Measurements from ENCODE around the gene MAP9. TPM values are rescaled to one million over a fixed set of nuclear protein-coding genes. Genes with fewer than 3 reads are reported as not detected.

MAP9 gene
- total and polyA plus RNA-seq, 8 donors = 2.7 to 10.1 (median 6.2) TPM

DNA sequence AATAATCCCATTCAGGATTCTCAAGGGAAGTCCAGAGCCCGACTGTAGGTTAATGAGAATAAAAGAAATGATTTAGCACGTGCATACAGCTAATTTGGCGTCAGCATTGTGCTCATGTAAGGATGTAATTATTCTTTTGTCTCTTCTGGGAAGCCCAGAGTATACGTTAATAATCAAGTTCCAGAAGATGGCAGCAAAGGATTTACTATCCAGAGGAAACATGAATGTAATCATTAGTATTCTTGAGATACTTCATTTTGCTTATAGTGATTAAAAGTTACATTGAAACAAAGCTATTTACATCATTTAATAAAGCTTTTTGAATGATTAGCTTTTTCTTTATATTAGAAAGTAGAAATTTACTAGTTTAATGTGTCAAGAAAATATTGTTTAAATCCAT lies 27.1 kb upstream of the MAP9 start:
- Histone ChIP-seq H3K36me3 (no peaks in the 10 kb centered on the region), H3K4me3 (no peak overlapping the region), H3K4me1 (no peaks in the 10 kb centered on the region), H3K27me3 (no peaks in the 10 kb centered on the region), H3K27ac (no peak overlapping the region), H3K9me3 (no peaks in the 10 kb centered on the region)
- TF ChIP-seq, protein P1, sequence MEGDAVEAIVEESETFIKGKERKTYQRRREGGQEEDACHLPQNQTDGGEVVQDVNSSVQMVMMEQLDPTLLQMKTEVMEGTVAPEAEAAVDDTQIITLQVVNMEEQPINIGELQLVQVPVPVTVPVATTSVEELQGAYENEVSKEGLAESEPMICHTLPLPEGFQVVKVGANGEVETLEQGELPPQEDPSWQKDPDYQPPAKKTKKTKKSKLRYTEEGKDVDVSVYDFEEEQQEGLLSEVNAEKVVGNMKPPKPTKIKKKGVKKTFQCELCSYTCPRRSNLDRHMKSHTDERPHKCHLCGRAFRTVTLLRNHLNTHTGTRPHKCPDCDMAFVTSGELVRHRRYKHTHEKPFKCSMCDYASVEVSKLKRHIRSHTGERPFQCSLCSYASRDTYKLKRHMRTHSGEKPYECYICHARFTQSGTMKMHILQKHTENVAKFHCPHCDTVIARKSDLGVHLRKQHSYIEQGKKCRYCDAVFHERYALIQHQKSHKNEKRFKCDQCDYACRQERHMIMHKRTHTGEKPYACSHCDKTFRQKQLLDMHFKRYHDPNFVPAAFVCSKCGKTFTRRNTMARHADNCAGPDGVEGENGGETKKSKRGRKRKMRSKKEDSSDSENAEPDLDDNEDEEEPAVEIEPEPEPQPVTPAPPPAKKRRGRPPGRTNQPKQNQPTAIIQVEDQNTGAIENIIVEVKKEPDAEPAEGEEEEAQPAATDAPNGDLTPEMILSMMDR (IDR thresholded peaks at IDR 0.05) = peak in 1 of 4 donors; percentile 8
- WGBS, 2 donors = 3 to 6% methylated on average over 4 of the region's 4 CpGs
- intact Hi-C loops (cut with DNase I) = no loop called here
- FAIRE-seq (no peak), ATAC-seq (peak in 3 of 4 donors; percentile 63 to 71 (median 64)), DNase-seq (no peak)

DNA sequence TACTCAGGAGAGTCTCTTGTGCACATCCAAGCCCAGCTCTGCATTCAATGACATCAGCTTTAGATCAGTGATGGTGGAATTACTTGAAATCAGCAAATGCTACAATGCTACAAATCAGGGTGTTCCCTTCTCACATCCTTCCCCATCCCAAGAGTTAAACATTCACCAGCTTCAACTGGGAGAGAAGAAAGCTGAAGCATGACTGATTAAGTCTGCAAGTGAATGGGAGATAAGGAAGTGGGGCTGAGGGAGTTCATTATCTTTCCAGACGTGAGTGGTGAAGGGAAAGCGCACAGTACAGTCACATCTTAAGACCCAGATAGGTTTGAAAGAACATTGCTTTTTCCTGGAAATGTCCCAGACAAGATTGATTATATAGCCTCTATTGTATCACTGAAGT lies 26.2 kb upstream of the MAP9 start:
- WGBS, 2 donors = 12 to 20% methylated on average over 2 of the region's 2 CpGs
- no peaks in the 10 kb centered on the region for H3K36me3 ChIP-seq
- DNase-seq = no peak
- TF ChIP-seq, protein P1 (IDR thresholded peaks at IDR 0.05) = no peak
- H3K27me3 ChIP-seq = no peaks in the 10 kb centered on the region
- H3K9me3 ChIP-seq = no peaks in the 10 kb centered on the region
- H3K4me1 ChIP-seq = no peaks in the 10 kb centered on the region
- no peak overlapping the region for H3K27ac ChIP-seq
- H3K4me3 ChIP-seq = no peak overlapping the region
- peak in 1 of 4 donors; percentile 24 for ATAC-seq
- intact Hi-C loops (cut with DNase I) = no loop called here
- FAIRE-seq = no peak

DNA sequence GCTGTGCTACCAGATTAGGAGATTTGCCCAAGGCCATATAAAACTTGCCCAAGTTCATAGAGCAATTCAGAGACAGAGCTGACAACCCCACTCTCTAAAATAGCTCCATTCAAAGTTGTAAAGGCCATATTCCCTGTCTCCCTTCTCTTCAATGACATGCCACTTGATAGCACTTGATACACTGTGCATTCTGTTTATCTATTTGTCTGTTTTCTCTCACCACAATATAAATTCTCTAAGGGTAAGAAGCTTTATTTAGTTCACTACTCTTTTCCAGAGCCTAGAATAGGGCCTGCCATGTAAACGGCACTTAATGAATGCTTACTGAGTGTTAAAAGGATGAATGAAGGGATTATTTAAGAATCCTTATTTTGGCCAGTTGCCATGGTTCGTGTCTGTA lies 24.1 kb upstream of the MAP9 start:
- no peak for FAIRE-seq
- 49 to 53% methylated on average over 2 of the region's 2 CpGs for WGBS, 2 donors
- no peaks in the 10 kb centered on the region for H3K36me3 ChIP-seq

DNA sequence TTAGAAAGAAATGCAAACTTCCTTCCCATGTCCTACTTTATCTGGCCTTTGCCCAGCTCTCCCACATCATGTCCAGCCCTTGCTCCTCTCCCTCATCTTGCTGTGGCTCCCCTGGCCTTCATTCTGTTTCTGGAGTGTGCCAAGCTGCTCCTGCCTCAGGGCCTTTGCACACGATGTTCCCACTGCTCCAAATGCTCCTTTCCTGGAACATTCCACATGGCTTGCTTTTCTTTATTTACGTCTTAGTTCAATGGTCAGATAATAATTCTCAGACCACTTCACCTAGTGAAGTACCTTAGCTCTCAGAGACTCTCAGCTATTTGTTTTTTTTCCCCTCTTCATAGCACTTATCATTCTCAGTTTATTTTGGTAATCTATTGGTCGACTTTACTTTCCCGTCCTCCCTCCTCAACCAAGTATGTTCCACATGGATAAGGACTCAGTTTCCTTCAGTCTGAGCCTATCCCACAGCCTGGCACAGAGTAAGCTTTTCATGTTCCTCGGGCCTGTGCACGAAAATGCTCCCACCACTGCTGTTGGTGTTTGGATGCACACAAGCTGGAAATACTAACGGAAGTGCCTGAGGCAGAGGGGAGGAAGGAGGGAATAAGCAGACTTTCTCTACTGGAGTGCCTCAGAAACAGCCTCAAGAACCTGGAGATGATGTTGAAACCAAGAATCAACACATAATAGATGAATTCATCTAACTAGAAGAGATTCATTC lies 23.4 kb upstream of the MAP9 start:
- TF ChIP-seq, protein P1 (IDR thresholded peaks at IDR 0.05) = no peak
- Histone ChIP-seq H3K27me3 (no peaks in the 10 kb centered on the region), H3K36me3 (no peaks in the 10 kb centered on the region), H3K9me3 (no peaks in the 10 kb centered on the region), H3K4me1 (no peaks in the 10 kb centered on the region), H3K4me3 (no peak overlapping the region), H3K27ac (no peak overlapping the region)
- ATAC-seq (no peak), FAIRE-seq (no peak), DNase-seq (no peak)
- intact Hi-C loops (cut with DNase I) = no loop called here
- 61 to 79% methylated on average over 7 of the region's 7 CpGs for WGBS, 2 donors

More for the DNA sequence above, 24.1 kb upstream of the MAP9 start:
- no peaks in the 10 kb centered on the region for H3K27me3 ChIP-seq
- H3K4me3 ChIP-seq = no peak overlapping the region
- intact Hi-C loops (cut with DNase I) = no loop called here
- TF ChIP-seq, protein P1 (IDR thresholded peaks at IDR 0.05) = no peak
- no peaks in the 10 kb centered on the region for H3K9me3 ChIP-seq
- H3K27ac ChIP-seq = no peak overlapping the region
- DNase-seq = no peak
- no peak for ATAC-seq
- H3K4me1 ChIP-seq = no peaks in the 10 kb centered on the region

DNA sequence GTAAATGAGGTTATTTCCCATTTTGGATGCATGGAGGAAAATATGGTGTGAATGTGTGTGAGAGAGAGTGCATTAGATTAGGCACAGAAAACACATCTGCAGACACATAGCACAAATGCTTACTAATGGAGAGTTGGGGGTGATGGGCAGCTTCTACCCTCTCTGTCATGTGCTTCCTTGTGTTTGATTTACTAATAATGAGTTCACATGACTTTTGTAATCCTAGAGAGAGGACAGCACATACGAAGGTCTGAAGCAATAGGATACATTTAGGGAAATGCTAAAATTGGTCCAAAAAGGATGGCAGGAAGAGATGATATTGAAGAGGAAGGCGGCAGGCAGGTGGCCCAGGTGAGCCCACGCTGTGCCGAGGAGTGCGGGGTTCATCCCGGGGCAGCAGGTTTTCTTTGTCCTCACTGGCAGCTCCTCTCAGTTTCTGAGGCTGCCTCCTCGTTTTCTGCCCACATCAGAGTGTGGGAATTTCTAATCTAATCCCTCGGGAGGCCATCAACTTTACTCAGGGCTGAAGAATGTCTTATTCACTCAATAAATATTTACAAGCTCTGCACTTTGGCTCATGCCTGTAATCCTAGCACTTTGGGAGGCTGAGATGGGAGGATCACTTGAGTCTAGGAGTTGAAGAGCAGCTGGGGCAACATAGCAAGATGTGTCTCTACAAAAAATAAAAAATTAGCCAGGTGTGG lies 15.9 kb upstream of the MAP9 start:
- Histone ChIP-seq H3K27ac (no peak overlapping the region), H3K4me1 (no peaks in the 10 kb centered on the region), H3K36me3 (no peaks in the 10 kb centered on the region), H3K4me3 (no peak overlapping the region), H3K9me3 (no peaks in the 10 kb centered on the region), H3K27me3 (no peaks in the 10 kb centered on the region)
- DNase-seq = no peak
- FAIRE-seq = no peak
- intact Hi-C loops (cut with DNase I) = no loop called here
- 54 to 62% methylated on average over 8 of the region's 8 CpGs for WGBS, 2 donors
- ATAC-seq = peak in 1 of 4 donors; percentile 42
- TF ChIP-seq, protein P1 (IDR thresholded peaks at IDR 0.05) = no peak

Data from pancreas (tissue), 10 donors.